B cell (primary cell): ENCODE measurements around the gene H3-3A. TPM values are rescaled to one million over a fixed set of nuclear protein-coding genes. Genes with fewer than 3 reads are reported as not detected.

Experiments used
- ATAC-seq: fragments of 200-7000 bp; cut with Tn5 transposase; one replicate; pipeline ENCODE4 v1.10.0; 2021; ENCODE audit warnings: low read depth, mild to moderate bottlenecking, moderate number of reproducible peaks, moderate library complexity
- CTCF ChIA-PET: fragments of 350-600 bp; sonication (Branson Sonifier 250); formaldehyde crosslinking; loops from one replicate; lab custom pipeline; 2021; ENCODE audit warnings: antibody characterized with exemption, inconsistent platforms; lab: Charles Lee
- POLR2A ChIA-PET: fragments of 350-600 bp; sonication (Branson Sonifier 250); formaldehyde crosslinking; loops from one replicate; lab custom pipeline; 2021; ENCODE audit warnings: antibody characterized with exemption; lab: Charles Lee
- DNase-seq: peaks from one replicate; pipeline ENCODE4 v3.0.0; 2013
- H2AFZ ChIP-seq: 2 replicates; pipeline ENCODE4 v1.6.1; 2012; ENCODE audit warnings: mild to moderate bottlenecking, low read depth, low read length; ENCODE audit not compliant: insufficient read depth, poor library complexity, severe bottlenecking
- H3K27ac ChIP-seq, 2 donors: 1 replicate in 1 of 2; 2 replicates in 1 of 2; pipeline ENCODE4 v1.5.1; 2012 to 2013; ENCODE audit warnings: low read length in 2 of 2, mild to moderate bottlenecking in 2 of 2, moderate library complexity in 1 of 2
- H3K27me3 ChIP-seq, 4 experiments: fragments of 200-600 bp in 1 of 4; sonication (generic) in 1 of 4; replicated peaks in 1 of 4; 1 replicate in 2 of 4; 2 replicates in 2 of 4; pipeline versions ENCODE4 v1.6.1 to v1.7.0; 2013 to 2016; ENCODE audit warnings: low read length in 3 of 4, mild to moderate bottlenecking in 2 of 4, mixed read lengths in 1 of 4, moderate library complexity in 1 of 4; ENCODE audit not compliant: insufficient read depth in 4 of 4, control insufficient read depth in 3 of 4; ENCODE audit errors: control extremely low read depth in 1 of 4
- H3K36me3 ChIP-seq, 2 experiments: replicated peaks in 1 of 2; 1 replicate in 1 of 2; 2 replicates in 1 of 2; pipeline versions ENCODE4 v1.6.1 to v1.7.1; 2013; ENCODE audit warnings: low read length in 1 of 2; ENCODE audit not compliant: insufficient read depth in 2 of 2, control insufficient read depth in 1 of 2; ENCODE audit errors: control extremely low read depth in 1 of 2, extremely low read depth in 1 of 2
- H3K4me1 ChIP-seq, 2 donors: fragments of 200-600 bp in 1 of 2; sonication (generic) in 1 of 2; 1 replicate in 1 of 2; 2 replicates in 1 of 2; pipeline versions ENCODE4 v1.5.1 to v1.6.1; 2013 to 2017; ENCODE audit warnings: low read length in 2 of 2; ENCODE audit not compliant: control insufficient read depth in 2 of 2, insufficient read depth in 2 of 2
- H3K4me2 ChIP-seq: replicated peaks from 2 replicates; pipeline ENCODE3; 2012; ENCODE audit warnings: mild to moderate bottlenecking, low read depth, low read length; ENCODE audit not compliant: poor library complexity, severe bottlenecking
- H3K4me3 ChIP-seq, 5 experiments: fragments of 200-600 bp in 1 of 5; sonication (generic) in 1 of 5; 1 replicate in 3 of 5; 2 replicates in 2 of 5; pipeline versions ENCODE4 v1.5.1 to v1.7.0; 2011 to 2016; ENCODE audit warnings: low read length in 4 of 5, mild to moderate bottlenecking in 4 of 5, low read depth in 2 of 5, control low read depth in 1 of 5, moderate library complexity in 1 of 5; ENCODE audit not compliant: insufficient read depth in 1 of 5; ENCODE audit errors: control extremely low read depth in 1 of 5, extremely low read depth in 1 of 5
- H3K79me2 ChIP-seq: fragments of 200-600 bp; sonication (generic); one replicate; pipeline ENCODE4 v1.6.0; 2016; ENCODE audit warnings: low read length; ENCODE audit not compliant: control insufficient read depth, insufficient read depth
- H3K9ac ChIP-seq: fragments of 200-600 bp; sonication (generic); 2 replicates; pipeline ENCODE4 v1.6.1; 2017; ENCODE audit warnings: mild to moderate bottlenecking, low read length, moderate library complexity
- H3K9me3 ChIP-seq, 3 donors: one replicate each; pipeline versions ENCODE4 v1.6.1 to v1.7.1; 2013; ENCODE audit warnings: low read length in 2 of 3; ENCODE audit not compliant: control insufficient read depth in 2 of 3, insufficient read depth in 1 of 3; ENCODE audit errors: control extremely low read depth in 1 of 3
- H4K20me1 ChIP-seq: 2 replicates; pipeline ENCODE4 v1.6.0; 2012; ENCODE audit warnings: mild to moderate bottlenecking, low read length; ENCODE audit not compliant: insufficient read depth, control insufficient read depth, poor library complexity, severe bottlenecking
- H3K27ac Mint-ChIP-seq: one replicate; pipeline ENCODE4 v1.8.0; 2021; ENCODE audit warnings: mixed read lengths
- H3K27me3 Mint-ChIP-seq: one replicate; pipeline ENCODE4 v1.8.0; 2021; ENCODE audit warnings: mixed read lengths
- H3K4me1 Mint-ChIP-seq: one replicate; pipeline ENCODE4 v1.8.0; 2021; ENCODE audit warnings: mixed read lengths
- H3K4me3 Mint-ChIP-seq: one replicate; pipeline ENCODE4 v1.8.0; 2021; ENCODE audit warnings: mixed read lengths
- H3K9me3 Mint-ChIP-seq: one replicate; pipeline ENCODE4 v1.8.0; 2022; ENCODE audit warnings: mixed read lengths; ENCODE audit not compliant: insufficient read depth
- EZH2 ChIP-seq: IDR thresholded peaks from 2 replicates; pipeline ENCODE4 v1.6.1; 2012; ENCODE audit warnings: borderline replicate concordance, low read depth, mild to moderate bottlenecking, moderate library complexity, low read length; ENCODE audit not compliant: insufficient read depth, poor library complexity, severe bottlenecking
- WGBS: methylation state at CpG from one replicate; pipeline ENCODE4 v1.1.5; 2013; ENCODE audit warnings: missing lambda C conversion rate; ENCODE audit not compliant: insufficient coverage; 5-methylcytosine and 5-hydroxymethylcytosine counted together
- intact Hi-C: fragments of 100-400 bp; cut with micrococcal nuclease; formaldehyde crosslinking; loops from one replicate; pipeline ENCODE4 v1.10.0; 2022
- polyA plus RNA-seq: library from polyadenylated mRNA; depleted of rRNA; stranded (reverse); fragments of >200 nt; gene quantifications from 2 replicates; pipeline ENCODE4 v1.2.3, GENCODE V29; 2012
- total RNA-seq, 2 donors: library from RNA; stranded (reverse); fragments of 120-200 nt in 1 of 2; gene quantifications; 1 replicate in 1 of 2; 2 replicates in 1 of 2; pipeline versions ENCODE4 v1.2.3 to v1.2.4, GENCODE V29; 2013 to 2022
- TF ChIP-seq, protein P1 (sequence below): fragments of 200-600 bp; IDR thresholded peaks from one replicate; pipeline ENCODE4 v1.8.0; 2022; ENCODE audit warnings: antibody characterized with exemption, mild to moderate bottlenecking

H3-3A gene
- total and polyA plus RNA-seq, 2 donors (not counting 1 experiment from before 2014, with no cell fraction given) = 349 to 561 TPM

DNA sequence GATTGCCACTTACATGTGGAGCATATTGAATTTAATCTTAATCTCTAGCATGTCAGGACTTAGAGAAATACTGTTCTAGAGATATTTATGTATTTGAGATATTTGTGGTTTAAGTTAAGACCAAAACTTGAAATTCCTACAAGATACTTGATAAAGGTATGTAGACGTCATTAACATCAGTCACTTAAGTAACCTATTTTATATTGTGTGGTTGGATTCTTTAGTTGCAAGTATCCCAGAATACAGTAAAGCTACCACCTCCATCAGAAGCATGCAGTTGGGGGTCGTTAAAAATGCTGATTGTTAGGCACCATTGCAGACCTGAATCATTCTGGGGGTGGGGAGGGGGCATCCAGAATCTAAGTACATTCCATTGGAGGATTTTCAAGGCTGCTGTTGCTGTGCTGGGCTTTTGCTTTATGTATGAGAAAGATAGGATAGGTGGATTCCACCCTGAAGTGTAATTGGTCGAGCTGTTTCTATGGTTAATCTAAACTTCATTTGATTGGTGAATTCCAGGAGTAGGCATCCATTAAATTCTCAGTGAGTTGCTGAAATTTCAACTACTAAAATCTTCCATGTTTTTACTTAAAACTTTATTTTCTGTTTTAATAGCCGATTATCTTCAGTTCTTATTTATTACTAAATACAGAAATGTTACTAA lies 4.0 kb downstream of the H3-3A start:
- Histone ChIP-seq H3K4me1 (peaks cover 31 to 33% of the 10 kb centered on the region in 2 donors), H2AFZ (no peak overlapping the region), H3K27ac (peak overlapping the region in 1 of 2 donors; percentile 42), H3K4me2 (peak overlapping the region; percentile 81), H3K9ac (no peak overlapping the region), H3K79me2 (peaks cover 80% of the 10 kb centered on the region), H3K27me3 (no peaks in the 10 kb centered on the region), H3K4me3 (no peak overlapping the region), H4K20me1 (peaks cover 80% of the 10 kb centered on the region), H3K36me3 (peaks cover 10 to 59% of the 10 kb centered on the region in 2 experiments), H3K9me3 (no peaks in the 10 kb centered on the region)
- peaks cover 48% of the 10 kb centered on the region for H3K4me1 Mint-ChIP-seq
- H3K9me3 Mint-ChIP-seq = no peaks in the 10 kb centered on the region
- H3K27me3 Mint-ChIP-seq = no peaks in the 10 kb centered on the region
- CTCF ChIA-PET = interaction anchor here (0.6 to 6.1 kb wide), 18 partner anchors 12 to 131 kb away, joined by 3 to 107 read pairs (median 6); no protein-coding TSS in a partner anchor
- no peak for ATAC-seq
- DNase-seq = no peak
- H3K4me3 Mint-ChIP-seq = peak overlapping the region; percentile 70
- no peak overlapping the region for H3K27ac Mint-ChIP-seq
- intact Hi-C loops = loop anchor here (2.0 to 10.0 kb wide), 2 partner anchors 130 to 292 kb away; partner anchors contain the start of gene SRP9
- TF ChIP-seq EZH2 = no peak
- TF ChIP-seq, protein P1, sequence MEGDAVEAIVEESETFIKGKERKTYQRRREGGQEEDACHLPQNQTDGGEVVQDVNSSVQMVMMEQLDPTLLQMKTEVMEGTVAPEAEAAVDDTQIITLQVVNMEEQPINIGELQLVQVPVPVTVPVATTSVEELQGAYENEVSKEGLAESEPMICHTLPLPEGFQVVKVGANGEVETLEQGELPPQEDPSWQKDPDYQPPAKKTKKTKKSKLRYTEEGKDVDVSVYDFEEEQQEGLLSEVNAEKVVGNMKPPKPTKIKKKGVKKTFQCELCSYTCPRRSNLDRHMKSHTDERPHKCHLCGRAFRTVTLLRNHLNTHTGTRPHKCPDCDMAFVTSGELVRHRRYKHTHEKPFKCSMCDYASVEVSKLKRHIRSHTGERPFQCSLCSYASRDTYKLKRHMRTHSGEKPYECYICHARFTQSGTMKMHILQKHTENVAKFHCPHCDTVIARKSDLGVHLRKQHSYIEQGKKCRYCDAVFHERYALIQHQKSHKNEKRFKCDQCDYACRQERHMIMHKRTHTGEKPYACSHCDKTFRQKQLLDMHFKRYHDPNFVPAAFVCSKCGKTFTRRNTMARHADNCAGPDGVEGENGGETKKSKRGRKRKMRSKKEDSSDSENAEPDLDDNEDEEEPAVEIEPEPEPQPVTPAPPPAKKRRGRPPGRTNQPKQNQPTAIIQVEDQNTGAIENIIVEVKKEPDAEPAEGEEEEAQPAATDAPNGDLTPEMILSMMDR = no peak
- no CpG with 5 or more reads among the region's 4 CpGs for WGBS
- POLR2A ChIA-PET = interaction anchor here (0.6 to 1.2 kb wide), 2 partner anchors 34 to 44 kb away, joined by 3 read pairs; no protein-coding TSS in a partner anchor
